HUES48 (cell line): ENCODE measurements around the gene SMIM8.

Experiments used
- H3K27ac ChIP-seq: one replicate; pipeline ENCODE4 v1.7.0; 2013; ENCODE audit warnings: low read depth, low read length, inconsistent platforms
- H3K27me3 ChIP-seq: 2 replicates; pipeline ENCODE4 v1.6.1; 2013; ENCODE audit warnings: mild to moderate bottlenecking, low read length; ENCODE audit not compliant: control insufficient read depth, insufficient read depth
- H3K36me3 ChIP-seq: 2 replicates; pipeline ENCODE4 v1.6.1; 2013; ENCODE audit warnings: low read length; ENCODE audit not compliant: control insufficient read depth, insufficient read depth
- H3K4me1 ChIP-seq: 2 replicates; pipeline ENCODE4 v1.6.1; 2013; ENCODE audit warnings: mild to moderate bottlenecking, low read length; ENCODE audit not compliant: control insufficient read depth, insufficient read depth
- H3K4me3 ChIP-seq: 2 replicates; pipeline ENCODE4 v1.5.1; 2013; ENCODE audit warnings: mild to moderate bottlenecking, low read depth, low read length
- H3K9ac ChIP-seq: 2 replicates; pipeline ENCODE4 v1.6.1; 2013; ENCODE audit warnings: mild to moderate bottlenecking, low read depth, low read length, moderate library complexity
- H3K9me3 ChIP-seq: 2 replicates; pipeline ENCODE4 v1.6.1; 2013; ENCODE audit warnings: low read length; ENCODE audit not compliant: control insufficient read depth, insufficient read depth

Gene SMIM8

DNA sequence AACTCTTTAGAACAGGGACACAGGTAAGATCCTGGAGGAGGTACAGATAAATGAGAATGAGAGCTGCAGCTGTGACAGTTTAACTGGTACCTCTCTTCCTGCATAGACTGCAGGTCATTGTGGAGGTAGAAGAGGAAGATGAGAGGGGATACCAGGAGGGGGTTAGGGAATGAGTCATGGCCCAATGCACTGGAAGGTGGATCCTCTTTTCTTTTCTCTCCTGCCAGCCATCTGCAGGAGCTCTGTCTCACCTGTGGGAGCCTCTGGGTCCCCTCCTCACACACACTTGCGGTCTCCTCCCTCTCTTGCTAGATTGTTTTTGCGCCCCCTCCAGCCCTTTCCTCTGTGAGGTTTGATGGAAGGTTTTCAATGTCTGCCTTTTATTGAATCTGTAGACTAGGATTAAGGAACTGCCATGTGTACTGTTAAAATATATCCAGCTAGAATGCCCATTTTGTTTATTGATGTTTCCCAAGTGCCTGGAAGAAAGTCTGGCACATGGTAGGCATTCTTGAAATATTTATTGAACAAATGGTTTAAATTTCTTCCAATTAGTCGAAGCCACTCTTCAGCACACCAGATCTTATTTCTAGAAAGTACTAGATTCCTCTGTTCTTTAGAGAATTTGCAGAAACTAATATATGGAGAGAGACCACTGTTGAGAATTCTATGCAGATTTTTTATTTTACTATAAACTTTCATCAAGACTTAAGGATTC lies 35.2 kb downstream of the SMIM8 start:
- no peaks in the 10 kb centered on the region for H3K9me3 ChIP-seq
- no peak overlapping the region for H3K4me3 ChIP-seq
- no peaks in the 10 kb centered on the region for H3K27me3 ChIP-seq
- no peak overlapping the region for H3K9ac ChIP-seq
- H3K4me1 ChIP-seq = no peaks in the 10 kb centered on the region
- no peaks in the 10 kb centered on the region for H3K36me3 ChIP-seq
- no peak overlapping the region for H3K27ac ChIP-seq

DNA sequence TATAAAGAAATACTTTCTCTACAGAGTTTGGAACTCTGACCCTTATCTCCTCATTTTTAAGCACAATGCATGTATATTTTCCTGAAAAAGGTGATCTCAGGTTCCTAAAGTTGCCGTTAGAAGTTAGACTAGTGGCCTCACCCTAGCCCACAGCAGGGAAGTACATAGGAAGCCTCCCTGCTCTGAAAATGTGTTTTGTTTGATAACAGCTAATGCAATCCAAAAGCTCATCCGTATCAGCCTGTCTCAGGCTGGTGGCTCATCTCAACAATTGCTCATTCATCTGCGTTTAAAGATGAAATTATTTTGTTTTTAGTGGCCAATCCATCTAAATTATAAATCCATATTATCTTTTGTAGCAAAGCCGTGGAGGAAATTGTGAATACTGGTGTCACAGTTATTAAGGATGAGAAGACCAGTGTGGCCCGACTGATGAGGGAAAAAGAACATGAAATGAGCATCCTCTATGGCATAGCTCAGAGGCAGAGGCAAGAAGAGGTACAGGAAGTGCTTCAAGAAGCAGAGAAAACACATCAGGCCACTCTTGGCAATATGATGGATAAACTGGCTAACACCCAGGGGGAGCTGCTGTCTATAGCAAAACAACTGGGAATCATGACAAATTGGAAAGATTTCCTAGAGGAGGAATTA lies 42.3 kb downstream of the SMIM8 start:
- Histone ChIP-seq H3K27me3 (no peaks in the 10 kb centered on the region), H3K9ac (no peak overlapping the region), H3K9me3 (peaks cover 17% of the 10 kb centered on the region), H3K4me3 (no peak overlapping the region), H3K36me3 (no peaks in the 10 kb centered on the region), H3K4me1 (no peaks in the 10 kb centered on the region), H3K27ac (no peak overlapping the region)

DNA sequence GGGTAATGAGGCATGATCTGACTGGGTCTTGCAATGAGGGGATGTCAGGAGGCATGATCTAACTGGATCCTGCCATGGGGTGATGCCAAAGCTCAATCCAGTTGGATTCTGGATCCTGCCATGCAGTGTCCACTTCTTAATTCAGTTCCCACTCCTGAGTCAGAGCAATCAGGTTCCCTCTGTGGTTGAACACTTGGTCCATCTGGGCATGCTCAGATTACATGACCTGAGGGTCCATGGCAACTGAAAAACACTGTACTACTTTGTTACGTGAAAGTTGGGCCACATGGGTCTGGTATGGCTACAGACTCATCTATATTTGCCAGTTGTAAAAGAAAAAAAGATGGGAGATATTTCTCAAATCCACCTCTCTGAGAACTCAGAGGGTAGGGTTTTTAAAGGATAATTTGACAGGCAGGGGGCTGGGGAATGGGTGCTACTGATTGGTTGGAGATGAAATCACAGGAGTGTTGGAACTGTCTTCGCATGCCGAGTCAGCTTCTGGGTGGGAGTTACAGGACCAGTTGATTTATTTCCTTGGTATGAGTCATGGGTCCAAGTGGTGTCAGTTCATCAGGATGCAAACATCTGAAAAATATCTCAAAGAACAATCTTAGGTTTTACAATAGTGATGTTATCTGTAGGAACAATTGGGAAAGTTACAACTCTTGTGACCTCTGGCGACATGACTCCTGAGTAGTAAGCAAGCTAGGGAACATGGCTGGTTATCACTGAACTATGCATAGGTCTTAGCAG lies 43.9 kb downstream of the SMIM8 start:
- H3K9ac ChIP-seq = no peak overlapping the region
- peaks cover 17% of the 10 kb centered on the region for H3K9me3 ChIP-seq
- no peaks in the 10 kb centered on the region for H3K4me1 ChIP-seq
- no peak overlapping the region for H3K4me3 ChIP-seq
- H3K36me3 ChIP-seq = no peaks in the 10 kb centered on the region
- H3K27me3 ChIP-seq = no peaks in the 10 kb centered on the region
- no peak overlapping the region for H3K27ac ChIP-seq

DNA sequence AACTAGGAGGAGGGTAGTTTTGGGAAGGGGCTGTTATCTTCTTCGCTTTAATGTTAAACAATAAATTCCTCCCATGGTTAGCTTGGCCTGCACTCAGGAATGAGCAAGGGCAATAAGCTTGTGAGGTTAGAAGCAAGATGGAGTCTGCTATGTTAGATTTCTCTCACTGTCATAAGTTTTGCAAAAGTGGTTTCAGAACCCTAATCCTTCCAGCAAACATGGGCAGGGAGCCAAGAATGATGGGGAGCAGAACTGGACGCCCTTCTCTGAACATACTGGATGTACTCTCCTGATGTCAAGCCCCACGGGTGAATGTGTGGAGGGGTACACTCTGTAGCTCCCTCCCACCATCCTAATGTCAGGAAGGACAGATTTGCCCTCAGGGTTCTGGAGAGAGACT lies 44.5 kb downstream of the SMIM8 start:
- H3K27ac ChIP-seq = no peak overlapping the region
- H3K4me1 ChIP-seq = no peaks in the 10 kb centered on the region
- no peak overlapping the region for H3K9ac ChIP-seq
- peaks cover 17% of the 10 kb centered on the region for H3K9me3 ChIP-seq
- no peak overlapping the region for H3K4me3 ChIP-seq
- no peaks in the 10 kb centered on the region for H3K36me3 ChIP-seq
- H3K27me3 ChIP-seq = no peaks in the 10 kb centered on the region

DNA sequence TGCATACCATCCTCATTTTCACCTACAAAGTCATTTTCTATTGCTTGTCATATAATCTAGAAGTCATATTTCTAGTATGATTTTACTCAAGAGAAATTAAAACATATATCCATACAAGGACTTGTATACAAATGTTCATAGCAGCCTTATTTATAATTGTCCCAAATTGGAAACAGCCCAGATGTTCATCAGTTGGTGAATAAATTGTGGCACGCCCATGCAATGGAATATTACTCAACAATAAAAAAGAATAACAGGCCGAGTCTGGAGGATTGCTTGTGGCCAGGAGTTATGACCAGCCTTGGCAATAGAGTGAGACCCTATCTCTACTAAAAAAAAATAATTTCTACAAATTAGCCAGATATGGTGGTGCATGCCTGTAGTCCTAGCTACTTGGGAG lies 51.0 kb downstream of the SMIM8 start:
- Histone ChIP-seq H3K27me3 (no peaks in the 10 kb centered on the region), H3K27ac (no peak overlapping the region), H3K4me1 (no peaks in the 10 kb centered on the region), H3K36me3 (no peaks in the 10 kb centered on the region), H3K9me3 (peaks cover 3% of the 10 kb centered on the region), H3K9ac (no peak overlapping the region), H3K4me3 (no peak overlapping the region)

DNA sequence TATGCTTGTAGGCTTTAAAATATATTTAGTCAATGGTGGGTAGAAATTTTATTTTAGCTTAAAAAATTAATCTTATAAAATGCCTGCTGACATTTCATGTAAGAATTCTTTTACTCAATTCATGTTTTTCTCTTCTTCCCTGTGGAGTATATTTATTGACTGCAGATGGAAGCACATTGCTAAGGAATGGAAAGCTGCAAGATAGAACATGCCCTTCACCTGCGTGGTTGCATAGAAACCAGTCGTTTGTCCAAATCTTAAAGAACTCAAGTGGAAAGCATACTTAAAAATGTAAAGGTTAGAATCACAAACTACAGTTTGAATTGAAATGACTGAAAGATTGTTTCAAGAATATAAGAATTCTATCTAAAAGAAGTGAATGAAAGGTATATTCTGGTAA lies 52.9 kb downstream of the SMIM8 start:
- Histone ChIP-seq H3K27me3 (no peaks in the 10 kb centered on the region), H3K4me1 (no peaks in the 10 kb centered on the region), H3K36me3 (no peaks in the 10 kb centered on the region), H3K27ac (no peak overlapping the region), H3K9ac (no peak overlapping the region), H3K9me3 (no peaks in the 10 kb centered on the region; the same call in 1 of the 2 replicates), H3K4me3 (no peak overlapping the region)

DNA sequence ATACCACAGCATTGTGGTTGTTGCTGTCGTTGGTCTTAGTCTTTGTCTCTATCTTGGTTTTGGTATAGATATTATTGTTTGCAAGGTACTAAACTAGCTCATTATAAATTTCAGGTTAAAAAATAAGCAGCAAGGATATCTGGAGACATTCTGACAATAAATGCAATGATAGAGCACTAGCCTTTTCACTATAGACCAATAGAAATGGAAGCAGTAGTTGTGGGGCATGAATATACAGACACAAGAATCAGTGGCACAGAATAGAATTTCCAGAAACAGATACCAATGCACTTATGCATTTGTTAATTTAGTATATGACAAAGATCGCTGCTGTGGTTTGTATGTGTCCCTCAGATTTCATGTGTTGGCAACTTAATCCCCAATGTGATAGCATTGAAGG lies 54.3 kb downstream of the SMIM8 start:
- H3K27ac ChIP-seq = no peak overlapping the region
- H3K4me3 ChIP-seq = no peak overlapping the region
- H3K36me3 ChIP-seq = no peaks in the 10 kb centered on the region

DNA sequence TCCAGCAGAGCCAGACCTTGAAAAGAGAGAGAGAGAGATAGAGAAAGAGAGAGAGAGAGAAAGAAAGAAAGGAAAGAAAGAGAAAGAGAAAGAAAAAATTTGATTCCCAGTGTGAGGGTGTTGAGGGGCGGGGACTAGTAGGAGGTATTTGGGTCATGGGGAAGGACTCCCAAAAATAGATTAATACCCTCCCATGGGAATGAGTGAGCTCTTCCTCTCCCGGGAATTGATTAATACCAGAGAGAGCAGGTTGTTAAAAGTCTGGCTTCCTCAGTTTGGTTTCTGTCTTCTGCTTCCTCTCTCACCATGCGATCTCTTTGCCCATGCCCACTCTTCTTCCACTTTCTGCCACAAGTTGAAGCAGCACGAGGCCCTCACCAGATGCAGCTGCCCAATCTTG lies 56.6 kb downstream of the SMIM8 start:
- Histone ChIP-seq H3K9me3 (no peaks in the 10 kb centered on the region), H3K9ac (no peak overlapping the region), H3K4me3 (no peak overlapping the region), H3K36me3 (no peaks in the 10 kb centered on the region), H3K27me3 (no peaks in the 10 kb centered on the region), H3K4me1 (no peaks in the 10 kb centered on the region), H3K27ac (no peak overlapping the region)

More for the DNA sequence above, 54.3 kb downstream of the SMIM8 start:
- Histone ChIP-seq H3K9ac (no peak overlapping the region), H3K27me3 (no peaks in the 10 kb centered on the region), H3K9me3 (no peaks in the 10 kb centered on the region; the same call in 1 of the 2 replicates), H3K4me1 (no peaks in the 10 kb centered on the region)

DNA sequence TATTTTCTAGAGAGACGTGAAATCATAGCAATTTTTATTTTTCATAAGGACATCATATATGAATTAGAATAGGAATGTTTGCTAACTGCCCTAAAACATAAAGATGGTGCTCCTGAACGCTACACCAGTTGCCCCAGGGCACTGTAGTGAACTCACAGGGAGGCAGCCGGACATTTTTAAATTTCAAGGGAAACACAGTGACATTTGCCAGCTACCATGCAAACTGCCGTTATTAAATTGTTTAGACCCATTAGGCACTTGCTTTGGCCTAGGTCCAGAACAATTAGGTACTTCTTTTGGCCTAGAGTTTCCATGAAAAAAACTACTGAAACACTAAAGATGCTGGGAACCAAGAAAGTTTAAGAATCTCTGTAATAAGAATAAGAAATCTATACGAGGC lies 60.5 kb downstream of the SMIM8 start:
- Histone ChIP-seq H3K4me3 (no peak overlapping the region), H3K27me3 (no peaks in the 10 kb centered on the region), H3K4me1 (no peaks in the 10 kb centered on the region), H3K9ac (no peak overlapping the region), H3K36me3 (no peaks in the 10 kb centered on the region), H3K27ac (no peak overlapping the region), H3K9me3 (no peaks in the 10 kb centered on the region)

DNA sequence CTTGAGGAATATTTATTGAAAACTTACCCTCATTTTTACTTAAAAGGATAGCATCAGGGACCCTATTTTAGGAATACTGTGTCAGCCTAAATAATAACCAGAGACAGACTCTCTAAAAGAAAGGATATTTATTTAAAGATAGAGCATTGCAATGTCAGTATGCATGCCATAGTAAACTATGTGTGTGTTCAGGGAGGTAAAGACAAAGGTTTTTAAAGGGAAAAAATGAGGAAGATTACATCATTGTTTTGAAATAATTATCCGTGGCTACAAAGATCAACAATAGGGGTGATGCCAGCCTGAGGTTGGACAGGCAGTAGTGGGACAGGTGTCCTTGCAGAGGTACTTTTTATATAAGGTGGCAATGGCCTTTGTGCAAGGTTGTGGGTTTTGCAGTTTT lies 61.6 kb downstream of the SMIM8 start:
- H3K27me3 ChIP-seq = no peaks in the 10 kb centered on the region
- H3K9me3 ChIP-seq = no peaks in the 10 kb centered on the region
- no peaks in the 10 kb centered on the region for H3K36me3 ChIP-seq
- no peaks in the 10 kb centered on the region for H3K4me1 ChIP-seq
- H3K4me3 ChIP-seq = no peak overlapping the region
- H3K9ac ChIP-seq = no peak overlapping the region
- no peak overlapping the region for H3K27ac ChIP-seq

DNA sequence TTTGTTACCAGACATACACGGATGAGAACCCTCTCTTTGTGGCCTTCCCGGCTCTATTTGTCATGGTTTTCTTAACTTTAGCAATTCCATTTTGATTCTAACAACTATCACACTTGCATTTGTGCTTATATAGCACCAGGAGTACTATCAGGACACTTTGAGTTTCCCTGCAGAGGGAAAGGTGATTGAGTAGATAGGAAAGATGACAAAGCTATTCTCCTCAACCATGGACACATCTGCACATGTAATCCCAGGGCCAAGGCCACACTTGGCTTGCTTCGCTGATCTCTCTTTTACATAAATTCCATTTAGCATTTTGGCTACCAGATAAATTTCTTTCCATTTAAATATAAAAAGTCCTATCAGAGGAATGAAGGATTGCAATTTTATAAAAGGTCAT lies 62.1 kb downstream of the SMIM8 start:
- Histone ChIP-seq H3K36me3 (no peaks in the 10 kb centered on the region), H3K9ac (no peak overlapping the region), H3K4me1 (no peaks in the 10 kb centered on the region), H3K27ac (no peak overlapping the region), H3K4me3 (no peak overlapping the region), H3K27me3 (no peaks in the 10 kb centered on the region), H3K9me3 (no peaks in the 10 kb centered on the region)
